Activated T-helper 1 cell treated with Interleukin-2 at 50 U/mL for 16 hours (primary cell): ENCODE measurements around the gene KLF15.

Experiments
- DNase-seq: peaks from one replicate; pipeline ENCODE4 v3.0.0-alpha.2; 2020; ENCODE audit warnings: low read depth

Gene KLF15

DNA sequence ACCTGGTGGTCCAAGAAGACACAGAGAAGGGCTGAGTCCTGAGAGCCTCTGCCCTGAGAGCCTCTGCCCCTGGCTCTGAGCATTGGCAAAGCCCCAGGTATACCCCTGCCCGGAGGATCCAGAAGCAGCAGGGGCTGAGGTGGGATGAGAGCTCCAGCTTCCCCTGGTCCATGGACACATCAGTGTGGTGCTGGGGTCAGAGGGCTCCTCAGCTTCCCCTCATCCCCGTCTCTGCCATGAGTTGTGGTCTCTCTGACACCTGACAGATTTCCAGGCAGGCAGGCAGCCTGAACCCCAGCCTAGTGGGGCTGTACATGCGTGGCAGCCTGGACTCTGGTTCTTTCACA is 3.5 kb upstream of the KLF15 start:
- DNase-seq = no peak

DNA sequence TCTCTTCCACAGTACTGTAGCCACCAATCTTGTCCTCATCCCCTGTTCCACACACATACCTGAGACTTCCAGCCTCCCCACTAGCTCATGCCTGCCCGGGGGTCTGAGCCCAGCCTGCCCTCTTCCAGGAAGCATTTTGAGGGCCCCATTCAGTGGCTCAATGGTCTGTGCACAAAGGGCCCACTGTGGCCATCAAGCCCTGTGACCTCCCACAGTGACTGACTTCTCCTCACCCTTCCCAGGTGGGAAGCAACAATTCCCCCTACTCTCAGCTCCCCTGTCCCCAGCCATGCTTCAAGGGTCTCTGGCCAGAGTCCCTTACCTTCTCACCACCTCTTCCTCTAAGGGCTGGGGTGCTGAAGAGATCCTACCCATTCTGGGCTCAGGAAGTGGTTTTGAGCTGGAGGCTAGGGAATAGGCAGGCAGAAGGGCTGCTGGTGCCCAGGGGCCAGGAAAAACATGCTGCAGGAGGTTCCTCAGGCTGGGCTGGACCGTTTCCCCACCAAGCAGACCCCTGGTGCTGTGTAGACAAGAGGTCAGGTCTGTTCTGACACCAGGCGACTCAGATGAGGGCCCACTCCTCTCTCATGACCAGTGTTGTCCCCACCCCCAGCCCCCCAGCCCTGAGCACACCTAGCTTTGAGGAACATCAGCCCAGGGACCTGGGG is 3.0 kb upstream of the KLF15 start:
- DNase-seq = no peak

DNA sequence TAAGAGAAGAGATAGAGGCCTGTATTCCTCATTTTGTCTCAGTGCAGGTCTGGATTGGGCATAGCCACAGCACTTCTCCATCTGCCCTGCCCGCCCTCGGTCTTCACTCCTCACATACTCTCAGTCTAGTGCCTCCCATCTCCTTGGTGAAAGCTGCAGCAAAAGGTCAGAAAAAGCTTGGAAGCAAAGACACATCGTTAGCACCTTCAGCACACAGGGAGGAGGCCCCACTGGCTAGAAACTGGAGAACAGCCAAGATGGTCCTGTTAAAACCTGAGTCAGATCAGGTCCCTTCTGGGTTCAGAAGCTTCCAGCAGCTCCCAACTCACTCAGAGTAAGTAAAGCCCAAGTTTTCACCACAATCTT is 1.6 kb upstream of the KLF15 start:
- DNase-seq = no peak

DNA sequence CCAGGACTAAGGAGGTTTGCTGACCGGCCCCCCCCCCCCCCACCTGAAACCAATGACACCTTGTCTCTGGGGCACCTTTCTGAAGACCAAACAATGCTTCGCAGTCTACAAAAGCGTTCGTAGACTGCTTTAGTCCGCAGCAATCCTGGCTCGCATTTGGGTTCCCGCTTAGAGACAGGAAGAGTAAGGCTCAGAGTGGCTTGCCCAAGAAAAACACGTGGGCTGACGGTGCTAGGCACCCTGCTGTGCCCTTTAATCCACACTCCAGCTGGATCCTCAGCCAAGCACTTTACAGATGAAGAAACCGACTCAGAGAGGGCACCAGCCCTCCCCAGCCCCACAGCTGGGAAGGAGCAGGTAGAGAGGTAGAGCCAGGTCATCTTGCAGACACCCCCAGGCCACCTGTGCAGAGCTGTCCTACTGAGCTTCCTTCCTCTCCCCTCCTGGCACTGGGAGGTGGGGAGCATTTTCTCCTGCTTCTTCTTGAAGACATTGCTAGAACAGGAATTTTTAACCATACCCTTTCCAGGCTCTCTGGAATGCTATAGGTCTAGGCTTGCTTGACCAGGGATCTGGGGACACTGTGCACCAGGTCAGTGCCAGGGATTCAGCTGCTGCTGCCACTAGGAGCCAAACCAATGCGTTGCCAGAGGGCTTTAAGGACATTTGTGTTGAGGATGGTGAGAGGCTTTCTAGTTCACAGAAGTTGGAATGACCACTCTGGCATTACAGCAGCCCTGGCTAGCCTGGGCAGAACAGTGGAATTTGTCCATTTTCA is 1.0 kb upstream of the KLF15 start:
- DNase-seq = no peak

DNA sequence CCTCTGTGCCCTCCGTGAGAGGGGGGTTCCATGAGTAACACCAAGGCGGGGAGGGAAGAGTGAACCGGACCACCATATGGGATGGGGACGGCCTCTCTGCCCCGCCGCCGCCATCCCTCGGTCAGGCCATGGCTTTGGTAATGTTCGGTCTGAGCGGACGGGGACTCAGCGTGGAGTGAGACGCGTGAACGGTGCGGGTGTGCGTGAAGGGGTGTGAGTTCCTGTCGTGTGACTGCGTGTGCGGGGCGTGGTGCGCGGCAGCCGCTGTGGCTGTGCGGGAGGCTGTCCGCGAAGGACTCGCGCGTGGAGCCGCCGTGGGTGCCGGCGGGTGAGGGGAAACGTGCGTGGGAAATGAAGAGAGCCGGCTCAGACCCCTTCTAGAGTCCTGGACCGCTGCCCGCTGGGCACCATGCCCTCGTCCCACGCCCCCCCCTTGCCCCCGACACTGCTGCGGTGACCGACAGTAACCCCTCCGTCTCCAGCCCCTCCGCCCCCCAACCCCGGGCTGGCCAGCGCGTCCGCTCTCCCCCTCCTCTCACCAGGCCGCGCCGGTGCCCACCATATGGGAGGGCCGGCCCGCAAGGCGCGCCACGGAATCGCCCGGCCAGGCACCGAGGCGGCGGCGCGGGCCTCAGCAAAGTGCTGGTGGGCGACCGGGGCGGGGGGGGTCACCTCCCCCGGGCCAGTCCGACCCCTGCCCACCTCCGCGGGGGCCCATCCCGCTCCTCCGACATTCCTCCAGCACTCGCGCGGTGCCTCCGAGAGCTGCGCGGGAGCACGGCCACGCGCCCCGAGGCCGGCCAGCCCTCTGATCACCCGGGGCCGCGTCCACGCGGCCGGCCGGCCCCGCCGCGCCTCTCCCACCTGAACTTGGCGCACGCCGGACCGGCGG is 589 bp downstream of the KLF15 start:
- no peak for DNase-seq

DNA sequence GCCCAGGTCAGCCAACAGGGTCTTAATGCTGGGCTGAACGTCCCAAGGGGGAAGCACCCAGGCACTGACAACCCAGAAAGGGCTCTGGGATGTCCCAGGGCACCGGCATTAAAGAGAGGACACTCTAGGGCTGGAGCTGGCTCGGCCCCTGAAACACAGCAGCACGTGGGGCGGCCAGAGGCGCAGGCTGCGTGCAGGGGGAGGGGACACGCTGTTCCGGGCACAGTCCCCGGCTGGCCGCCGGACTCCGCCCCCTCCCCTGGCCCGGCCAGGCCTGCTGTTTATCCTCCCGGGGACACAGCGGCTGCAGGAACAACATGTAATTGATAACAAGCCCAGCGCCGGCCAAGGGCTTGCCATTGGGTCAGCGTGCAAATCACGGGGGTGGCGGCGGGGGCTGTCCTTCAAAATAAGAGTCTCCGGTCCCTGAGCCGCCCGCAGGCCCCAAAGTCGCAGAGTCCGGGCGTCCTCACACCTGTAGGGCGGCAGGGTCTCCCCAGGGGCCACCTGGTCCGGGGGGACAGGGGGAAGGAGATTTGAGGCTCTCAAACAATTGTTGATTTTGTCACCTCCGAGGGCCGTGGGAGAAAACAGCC is 1.3 kb downstream of the KLF15 start:
- no peak for DNase-seq

DNA sequence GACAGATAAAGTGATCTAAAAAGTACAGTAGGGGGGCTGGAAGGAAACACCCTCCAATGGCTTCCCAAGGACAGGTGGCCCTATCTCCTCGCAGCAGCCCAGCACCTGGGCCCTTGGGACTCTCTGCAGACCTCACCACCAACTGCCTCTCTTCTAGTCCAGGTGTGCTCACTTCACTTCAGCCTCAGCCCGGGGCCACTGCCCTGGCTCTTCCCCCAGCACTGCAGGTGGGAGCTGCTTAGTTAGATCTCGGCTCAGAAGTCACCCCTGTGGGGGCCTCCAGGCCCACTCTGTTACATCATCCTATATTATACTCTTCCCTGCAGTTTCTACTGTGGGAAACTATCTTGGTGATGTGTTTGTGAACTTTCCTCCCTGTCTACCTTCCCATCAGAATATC is 2.0 kb downstream of the KLF15 start:
- DNase-seq = no peak

DNA sequence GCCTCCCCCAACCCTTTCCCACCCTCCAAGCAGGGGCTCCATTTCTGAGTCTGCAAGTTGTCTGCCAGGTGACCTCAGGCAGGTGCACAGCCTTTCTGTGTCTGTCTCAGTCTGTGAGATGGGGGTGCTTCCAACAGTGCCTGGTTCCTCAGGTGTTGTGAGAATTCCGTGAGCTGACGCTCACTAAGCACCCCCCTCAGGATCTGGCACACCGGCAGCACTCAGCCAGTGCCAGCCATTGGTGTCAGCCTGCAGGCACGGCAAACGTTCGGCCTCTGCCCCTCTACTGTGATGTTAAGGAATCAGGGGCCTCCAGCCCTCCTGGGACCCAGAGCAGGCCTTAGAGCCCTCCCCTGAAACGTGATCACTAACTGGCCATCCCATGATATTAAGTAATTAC is 2.4 kb downstream of the KLF15 start:
- no peak for DNase-seq

DNA sequence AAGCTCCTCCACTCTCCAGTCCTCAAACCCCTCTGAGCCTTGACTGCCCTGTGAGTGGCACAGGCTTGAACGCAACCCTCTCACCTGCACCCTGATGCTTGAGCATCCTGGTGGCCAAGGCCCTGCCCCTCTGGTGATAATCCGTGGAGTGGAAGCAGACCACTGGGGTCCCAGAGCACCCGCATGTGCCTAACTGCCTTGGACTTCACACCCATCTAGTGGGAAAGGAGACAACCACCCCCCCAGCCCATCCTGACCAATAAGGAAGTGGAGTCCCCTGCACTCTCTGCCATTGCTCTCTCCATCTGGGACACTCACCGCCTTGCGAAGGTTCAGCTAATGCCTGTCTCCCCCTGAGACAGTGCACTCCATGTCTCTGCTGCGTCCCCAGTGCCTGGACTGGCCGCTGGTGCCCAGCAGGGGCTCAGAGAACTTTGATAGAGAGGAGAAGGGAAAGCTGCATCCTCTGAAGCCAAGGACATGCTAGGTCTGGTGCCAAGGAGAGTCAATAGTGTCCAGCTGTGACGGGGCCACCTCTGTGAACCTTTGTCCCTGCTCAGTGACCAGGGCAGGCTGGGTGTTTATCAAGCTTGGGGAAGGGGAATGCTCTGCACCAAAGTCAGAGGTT is 3.4 kb downstream of the KLF15 start:
- DNase-seq = no peak

DNA sequence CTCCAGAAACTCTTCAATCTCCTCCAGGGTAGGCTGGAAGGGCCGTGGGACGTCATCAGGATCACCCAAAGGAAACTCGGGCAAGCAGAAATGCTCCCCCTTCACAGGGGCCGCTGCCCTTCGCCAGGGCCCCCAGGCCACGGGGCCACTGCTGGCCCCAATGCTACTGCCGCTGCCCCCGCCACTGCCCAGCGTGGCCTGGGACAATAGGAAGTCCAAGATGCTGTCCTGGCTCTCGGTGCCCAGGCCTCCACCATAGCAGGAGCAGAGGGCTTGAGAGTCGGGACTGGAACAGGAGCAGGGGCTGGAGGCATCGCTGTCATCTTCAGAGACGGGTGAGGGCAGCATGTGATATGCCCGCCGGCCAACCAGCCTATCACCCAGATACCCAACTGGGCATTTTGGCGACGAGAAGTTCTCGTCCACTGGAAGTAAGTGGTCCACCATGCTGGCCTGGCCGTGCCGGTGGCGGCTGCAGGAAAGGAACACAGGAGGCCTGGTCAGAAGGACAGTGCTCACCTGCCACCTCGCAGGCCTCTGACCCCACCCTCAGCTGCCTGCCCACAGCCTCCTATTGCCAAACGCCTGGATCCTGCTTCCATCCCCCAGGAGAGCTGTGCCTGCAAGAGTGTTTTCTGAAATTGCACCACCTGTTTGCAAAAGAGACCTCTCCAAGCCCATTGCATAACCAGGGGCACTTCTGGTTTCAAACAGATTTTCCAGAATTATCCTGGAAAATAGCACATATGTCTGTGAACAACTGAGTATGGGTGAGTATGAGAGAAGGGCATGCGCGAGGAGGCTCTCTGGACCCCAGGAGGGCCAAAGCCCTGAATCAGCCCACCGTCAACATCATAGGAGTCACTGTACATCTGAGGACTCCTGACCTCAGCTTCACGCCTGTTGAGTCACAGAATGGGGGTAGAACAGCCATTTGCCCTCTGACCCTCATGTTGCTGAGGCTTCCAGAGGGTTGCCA is 4.4 kb downstream of the KLF15 start:
- no peak for DNase-seq

DNA sequence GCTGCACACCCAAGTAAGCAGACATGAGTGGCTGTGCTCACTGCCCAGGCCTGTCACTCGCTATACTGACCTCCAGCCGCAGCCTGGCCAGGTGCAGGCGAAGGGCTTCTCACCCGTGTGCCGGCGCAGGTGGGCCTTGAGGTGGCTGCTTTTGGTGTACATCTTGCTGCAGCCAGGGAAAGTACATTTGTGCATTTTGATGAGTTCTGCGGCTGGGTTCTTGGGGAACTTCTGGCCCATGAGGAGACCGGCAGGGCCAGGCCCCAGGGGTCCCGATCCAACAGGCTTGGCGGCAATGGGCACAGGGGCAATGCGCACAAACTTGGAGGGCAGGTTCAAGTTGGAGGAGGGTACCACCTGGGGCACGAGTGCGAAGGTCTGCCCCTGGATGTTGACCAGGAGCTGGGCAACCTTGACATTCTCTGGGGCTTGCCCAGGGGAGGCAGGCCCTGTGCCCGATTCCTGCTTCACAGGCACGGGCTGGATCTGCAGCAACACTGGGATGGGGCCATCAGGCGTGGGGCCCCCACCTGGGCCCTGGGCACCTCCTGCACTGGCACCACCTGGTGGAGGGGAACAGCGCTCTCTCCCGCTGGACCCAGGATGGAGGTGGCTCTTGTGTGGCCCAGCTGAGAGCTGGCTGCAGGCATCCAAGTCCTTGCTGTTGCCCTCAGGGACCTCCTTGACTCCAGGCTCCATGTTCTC is 5.3 kb downstream of the KLF15 start:
- DNase-seq = no peak

DNA sequence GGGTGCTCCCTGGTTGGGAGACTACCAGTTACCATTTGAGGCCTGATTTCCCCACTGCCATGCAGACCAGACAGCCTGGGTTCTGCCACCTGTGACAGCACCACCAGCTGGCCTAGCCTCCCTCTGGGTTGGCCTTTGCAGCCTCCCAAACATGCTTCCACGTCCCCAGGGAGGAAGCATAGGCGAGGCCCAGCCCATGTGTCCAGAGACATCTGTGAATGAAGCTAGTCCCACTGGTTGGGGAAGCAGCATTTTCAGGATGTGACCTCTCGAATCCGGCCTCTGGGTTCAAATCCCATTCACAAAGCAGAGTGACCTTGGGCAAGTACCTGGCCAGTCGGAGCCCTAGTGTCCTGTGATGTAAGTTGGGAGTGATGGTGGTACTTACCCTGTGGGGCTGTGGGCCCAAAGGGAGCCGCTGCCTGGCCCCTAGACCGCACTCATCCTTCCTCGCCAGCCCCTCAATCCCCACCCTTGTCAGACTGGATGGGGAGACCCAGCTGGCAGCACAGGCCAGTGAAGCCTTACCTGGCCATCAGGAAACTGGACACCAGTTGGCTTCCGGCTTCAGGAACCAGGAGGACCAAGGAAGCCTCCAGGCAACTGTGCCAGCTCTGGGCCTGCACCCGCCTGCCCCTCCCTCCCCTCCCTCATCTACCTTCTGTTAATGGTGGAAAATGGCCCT is 6.0 kb downstream of the KLF15 start:
- DNase-seq = no peak

DNA sequence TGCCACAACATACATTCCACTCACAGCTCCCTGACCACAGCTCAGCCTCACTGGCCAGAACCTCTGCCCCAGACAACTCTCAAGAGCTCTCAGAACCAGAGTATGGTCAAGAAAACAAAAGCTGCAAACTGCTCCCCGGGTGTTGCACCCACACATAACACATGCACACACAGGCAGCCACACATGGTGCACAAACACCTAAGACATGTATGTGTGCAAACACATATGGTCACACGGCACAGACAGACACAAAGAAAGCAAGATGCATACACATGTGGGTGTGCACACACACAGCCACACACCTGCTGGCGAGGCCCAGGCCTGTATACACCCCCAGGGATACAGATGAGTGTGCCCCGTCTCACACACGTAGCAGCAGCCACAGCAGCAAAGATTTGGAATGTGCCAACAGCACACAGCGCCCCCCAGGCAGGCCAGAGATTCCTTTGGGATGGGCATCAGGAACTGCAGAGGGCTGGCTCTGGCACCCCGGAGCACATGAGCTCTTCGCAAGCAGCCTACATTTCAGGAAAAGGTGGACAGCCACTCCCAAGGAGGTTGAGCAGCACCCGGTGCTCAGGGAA is 6.6 kb downstream of the KLF15 start:
- no peak for DNase-seq

DNA sequence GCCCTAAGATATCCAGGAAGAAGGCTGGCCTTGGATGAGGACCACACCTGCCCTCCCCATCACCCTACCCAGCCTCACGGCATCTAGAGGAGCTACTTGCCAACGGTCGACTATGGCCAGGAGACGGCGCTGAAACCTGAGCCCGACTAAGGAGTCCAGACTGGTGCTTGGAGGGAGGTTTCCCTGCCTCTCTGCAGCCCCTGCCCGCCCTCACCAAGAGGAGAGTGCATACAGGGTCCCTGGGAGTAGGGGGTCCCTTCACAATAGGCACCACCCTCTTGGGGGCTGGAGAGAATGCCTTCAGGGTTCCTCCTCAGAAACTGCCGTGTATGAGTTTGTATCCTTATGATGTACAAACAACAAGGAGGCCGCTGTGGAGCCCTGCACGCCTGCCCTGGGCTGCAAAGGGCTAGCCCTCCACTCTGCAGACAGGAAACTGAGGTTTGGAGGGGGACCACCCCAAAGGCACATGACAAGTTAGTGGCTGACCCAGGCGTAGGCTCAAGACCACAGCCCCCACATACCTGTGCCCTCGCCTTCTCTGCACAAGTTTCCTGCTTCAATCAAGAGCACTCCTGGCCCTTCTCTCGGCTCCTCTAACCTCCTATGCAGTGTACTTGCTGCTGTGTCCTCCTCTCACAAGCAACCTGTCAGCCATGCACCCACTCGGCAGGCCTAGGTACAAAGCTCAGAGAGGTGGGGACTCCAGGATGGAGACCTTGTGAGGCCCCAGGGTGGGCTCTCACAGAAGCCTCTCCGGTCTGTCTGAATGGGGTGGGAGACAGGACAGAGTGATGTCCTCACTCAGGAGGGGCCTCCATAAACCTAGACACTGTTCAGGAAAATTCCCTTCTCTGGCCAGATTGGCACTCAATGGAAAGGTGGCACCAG is 7.4 kb downstream of the KLF15 start:
- no peak for DNase-seq

DNA sequence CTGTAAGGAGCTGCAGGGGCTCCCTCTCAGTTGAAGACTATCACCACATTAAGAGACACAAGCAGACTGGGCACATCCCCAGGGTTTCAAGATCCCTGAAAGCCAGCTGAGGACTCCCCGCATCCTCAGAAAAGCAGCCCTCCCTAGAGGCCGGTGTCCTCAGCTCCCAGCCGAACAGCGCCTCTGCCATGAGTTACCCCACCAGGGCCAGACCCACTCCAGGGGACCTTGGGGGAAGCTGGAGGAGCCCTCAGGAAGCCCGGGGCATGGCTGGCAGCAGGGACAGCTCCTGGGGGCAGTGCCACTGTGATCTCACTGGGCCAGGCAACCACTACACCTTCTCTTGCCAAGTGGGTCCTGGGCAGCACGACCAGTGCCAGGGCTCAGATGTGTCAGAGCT is 8.1 kb downstream of the KLF15 start:
- no peak for DNase-seq

DNA sequence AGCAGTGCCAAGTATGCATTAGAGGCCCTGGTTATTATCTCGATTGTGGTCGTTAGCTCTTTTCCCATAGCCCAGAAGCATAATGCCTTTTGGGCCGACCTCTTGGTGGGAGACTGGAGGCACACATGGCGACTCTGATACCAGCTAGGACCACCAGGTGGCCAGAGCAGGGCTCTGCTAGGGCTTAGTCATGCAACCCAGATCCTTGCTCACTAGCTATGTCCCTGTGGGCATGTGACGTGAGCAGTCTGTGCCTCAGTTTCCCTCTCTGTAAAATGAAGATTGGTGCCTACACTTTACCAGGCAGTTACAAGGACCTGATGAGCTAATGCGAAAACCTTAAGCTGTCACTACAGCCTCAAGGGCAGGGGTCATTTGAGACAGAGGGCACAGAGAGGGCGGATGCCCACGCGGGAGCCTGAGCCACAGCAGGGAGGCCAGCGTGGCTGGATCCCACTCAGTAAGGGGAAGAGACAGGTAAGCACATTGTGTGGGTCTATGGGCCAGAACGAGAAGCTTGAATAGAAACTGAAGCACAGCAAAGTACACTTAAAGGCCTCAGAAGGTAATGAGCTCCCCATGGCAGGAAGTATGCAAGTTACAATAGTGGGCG is 8.8 kb downstream of the KLF15 start:
- no peak for DNase-seq

DNA sequence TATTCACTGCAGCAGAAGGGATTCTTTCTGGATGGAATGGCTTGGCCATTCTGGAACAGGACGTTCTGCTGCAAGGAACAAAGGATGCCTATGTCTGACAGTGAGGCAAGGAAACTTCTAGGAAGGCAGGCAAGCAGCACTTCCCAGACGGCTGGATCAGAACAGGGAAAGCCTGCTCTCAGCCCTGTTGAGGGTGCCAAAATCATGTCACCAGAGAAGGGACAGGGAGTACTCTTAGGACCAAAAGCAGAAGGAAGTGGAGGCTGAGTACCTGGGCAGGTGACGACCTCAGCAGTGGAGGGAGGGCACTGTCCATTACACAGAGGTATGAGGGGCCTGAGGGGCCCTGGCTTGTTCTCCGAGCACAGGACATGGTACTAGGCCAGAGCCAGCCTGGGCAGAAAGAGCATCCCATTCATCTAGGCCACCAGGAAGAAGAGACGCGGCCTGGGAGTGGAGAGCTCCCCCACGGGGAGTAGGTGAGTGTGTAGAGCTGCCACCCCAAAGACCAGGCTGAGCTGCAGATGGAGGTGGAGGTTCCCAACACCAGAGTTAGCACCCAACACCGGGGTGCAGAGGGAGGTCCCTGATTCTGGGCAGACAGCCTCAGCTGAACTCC is 9.6 kb downstream of the KLF15 start:
- DNase-seq = no peak
